Activated T-cell treated with anti-CD3 and anti-CD28 coated beads for 1 hour (primary cell): Measurements from ENCODE around the gene AHDC1.

Experiments
- DNase-seq: peaks from one replicate; pipeline ENCODE4 v3.0.0-alpha.2; 2020; ENCODE audit warnings: low read depth

Gene AHDC1

GRCh38 chr1:27612718-27613117 is 8.8 kb upstream of the AHDC1 start:
- no peak for DNase-seq

GRCh38 chr1:27611450-27611849 is 7.5 kb upstream of the AHDC1 start:
- DNase-seq, result no peak

- no peak for DNase-seq
Measured at GRCh38 chr1:27609618-27610240, 5.8 kb upstream of the AHDC1 start.

- no peak for DNase-seq
Measured at GRCh38 chr1:27609210-27609555, 5.2 kb upstream of the AHDC1 start.

GRCh38 chr1:27607239-27607804 is 3.4 kb upstream of the AHDC1 start:
- DNase-seq, result no peak

GRCh38 chr1:27606708-27607238 is 2.8 kb upstream of the AHDC1 start:
- DNase-seq, result no peak

GRCh38 chr1:27605796-27606707 is 2.1 kb upstream of the AHDC1 start:
- peak; percentile 51 for DNase-seq

- no peak for DNase-seq
Measured at GRCh38 chr1:27605300-27605766, 1.4 kb upstream of the AHDC1 start.

- no peak for DNase-seq
Measured at GRCh38 chr1:27604579-27605299, 795 bp upstream of the AHDC1 start.

GRCh38 chr1:27603309-27603680 is 649 bp downstream of the AHDC1 start:
- no peak for DNase-seq

- peak; percentile 38 for DNase-seq
Measured at GRCh38 chr1:27602462-27603308, 1.3 kb downstream of the AHDC1 start.

GRCh38 chr1:27601771-27602461 is 2.0 kb downstream of the AHDC1 start:
- no peak for DNase-seq

GRCh38 chr1:27601321-27601770 is 2.6 kb downstream of the AHDC1 start:
- DNase-seq, result no peak

- no peak for DNase-seq
Measured at GRCh38 chr1:27600498-27601175, 3.3 kb downstream of the AHDC1 start.

GRCh38 chr1:27599605-27600497 is 4.1 kb downstream of the AHDC1 start:
- DNase-seq, result no peak

GRCh38 chr1:27598902-27599528 is 4.9 kb downstream of the AHDC1 start:
- DNase-seq, result peak; percentile 22

- no peak for DNase-seq
Measured at GRCh38 chr1:27598295-27598687, 5.7 kb downstream of the AHDC1 start.

- no peak for DNase-seq
Measured at GRCh38 chr1:27597516-27598294, 6.2 kb downstream of the AHDC1 start.
